Measurements from ENCODE around the gene RAPGEF4.

The RAPGEF4 gene

DNA sequence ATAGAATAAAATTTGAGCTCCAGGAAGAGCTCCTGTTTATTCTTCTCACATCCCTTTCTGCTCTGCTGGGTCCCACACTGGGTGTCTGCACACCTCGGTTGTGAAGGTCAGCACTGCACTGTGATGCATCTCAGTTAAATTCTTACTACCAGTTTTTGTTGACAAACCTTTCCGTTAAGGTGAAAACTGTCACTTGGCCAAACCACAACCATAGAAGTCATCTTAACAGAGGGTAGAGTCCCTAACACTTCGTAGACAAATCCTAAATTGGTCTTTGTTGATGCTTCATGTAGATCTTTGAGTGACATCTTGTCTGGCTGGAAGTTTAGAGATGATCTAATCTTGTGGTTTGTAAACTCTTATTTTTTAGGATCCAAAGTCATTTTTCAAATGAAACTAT lies 172.6 kb downstream of the RAPGEF4 start:
- DNase-seq (ENCODE audit: low spot score) = no peak
- in situ Hi-C loops (cut with MboI; ENCODE audit: low pct_unique_long_range_greater_than_20kb, low sequenced_read_pairs, unreplicated experiment) = no loop called here
- TF ChIP-seq, protein P1, sequence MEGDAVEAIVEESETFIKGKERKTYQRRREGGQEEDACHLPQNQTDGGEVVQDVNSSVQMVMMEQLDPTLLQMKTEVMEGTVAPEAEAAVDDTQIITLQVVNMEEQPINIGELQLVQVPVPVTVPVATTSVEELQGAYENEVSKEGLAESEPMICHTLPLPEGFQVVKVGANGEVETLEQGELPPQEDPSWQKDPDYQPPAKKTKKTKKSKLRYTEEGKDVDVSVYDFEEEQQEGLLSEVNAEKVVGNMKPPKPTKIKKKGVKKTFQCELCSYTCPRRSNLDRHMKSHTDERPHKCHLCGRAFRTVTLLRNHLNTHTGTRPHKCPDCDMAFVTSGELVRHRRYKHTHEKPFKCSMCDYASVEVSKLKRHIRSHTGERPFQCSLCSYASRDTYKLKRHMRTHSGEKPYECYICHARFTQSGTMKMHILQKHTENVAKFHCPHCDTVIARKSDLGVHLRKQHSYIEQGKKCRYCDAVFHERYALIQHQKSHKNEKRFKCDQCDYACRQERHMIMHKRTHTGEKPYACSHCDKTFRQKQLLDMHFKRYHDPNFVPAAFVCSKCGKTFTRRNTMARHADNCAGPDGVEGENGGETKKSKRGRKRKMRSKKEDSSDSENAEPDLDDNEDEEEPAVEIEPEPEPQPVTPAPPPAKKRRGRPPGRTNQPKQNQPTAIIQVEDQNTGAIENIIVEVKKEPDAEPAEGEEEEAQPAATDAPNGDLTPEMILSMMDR (IDR thresholded peaks at IDR 0.05; ENCODE audit: extremely low read depth, insufficient read depth, missing control alignments) = no peak

DNA sequence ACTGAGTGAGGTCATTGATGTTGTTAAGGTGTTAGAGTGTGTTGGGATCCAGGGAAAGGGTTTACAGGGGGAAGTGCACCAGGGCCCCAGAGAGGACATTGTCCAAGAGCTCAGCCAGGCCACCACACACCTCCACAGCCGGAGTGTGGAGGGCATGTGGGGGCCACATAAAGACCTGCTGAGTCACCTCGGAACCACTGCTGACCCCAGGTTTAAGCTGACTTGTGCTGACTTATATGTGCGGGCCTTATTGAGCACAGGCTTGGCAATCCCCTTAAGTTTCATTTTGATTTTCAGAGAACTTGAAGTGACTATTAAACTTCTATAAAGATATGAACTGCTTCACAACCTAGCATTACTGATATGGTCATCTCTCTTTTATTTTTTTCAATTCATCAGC lies 173.8 kb downstream of the RAPGEF4 start:
- in situ Hi-C loops (cut with MboI; ENCODE audit: low pct_unique_long_range_greater_than_20kb, low sequenced_read_pairs, unreplicated experiment) = no loop called here
- TF ChIP-seq, protein P1 (IDR thresholded peaks at IDR 0.05; ENCODE audit: extremely low read depth, insufficient read depth, missing control alignments) = no peak
- DNase-seq (ENCODE audit: low spot score) = peak; percentile 18

DNA sequence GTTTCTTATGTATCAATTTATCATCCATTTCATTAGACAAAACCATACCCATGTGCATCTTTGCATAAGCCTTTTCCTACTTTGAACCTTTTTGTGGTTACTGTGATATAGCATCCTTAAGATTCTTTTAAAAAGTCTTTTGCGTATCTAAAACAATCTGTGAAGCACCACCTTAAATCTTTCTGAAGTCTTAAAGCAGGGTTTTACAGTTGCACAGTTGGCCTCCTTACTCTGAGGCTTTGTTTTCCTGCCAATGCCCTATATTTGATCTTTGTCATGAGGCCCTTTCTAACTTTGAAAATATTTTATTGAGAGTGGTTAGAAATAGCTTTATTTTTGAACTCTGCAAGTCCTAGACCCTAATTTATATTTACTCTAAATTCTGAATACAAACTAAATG lies 176.6 kb downstream of the RAPGEF4 start:
- TF ChIP-seq, protein P1 (IDR thresholded peaks at IDR 0.05; ENCODE audit: extremely low read depth, insufficient read depth, missing control alignments) = no peak
- no peak for DNase-seq (ENCODE audit: low spot score)
- in situ Hi-C loops (cut with MboI; ENCODE audit: low pct_unique_long_range_greater_than_20kb, low sequenced_read_pairs, unreplicated experiment) = no loop called here

DNA sequence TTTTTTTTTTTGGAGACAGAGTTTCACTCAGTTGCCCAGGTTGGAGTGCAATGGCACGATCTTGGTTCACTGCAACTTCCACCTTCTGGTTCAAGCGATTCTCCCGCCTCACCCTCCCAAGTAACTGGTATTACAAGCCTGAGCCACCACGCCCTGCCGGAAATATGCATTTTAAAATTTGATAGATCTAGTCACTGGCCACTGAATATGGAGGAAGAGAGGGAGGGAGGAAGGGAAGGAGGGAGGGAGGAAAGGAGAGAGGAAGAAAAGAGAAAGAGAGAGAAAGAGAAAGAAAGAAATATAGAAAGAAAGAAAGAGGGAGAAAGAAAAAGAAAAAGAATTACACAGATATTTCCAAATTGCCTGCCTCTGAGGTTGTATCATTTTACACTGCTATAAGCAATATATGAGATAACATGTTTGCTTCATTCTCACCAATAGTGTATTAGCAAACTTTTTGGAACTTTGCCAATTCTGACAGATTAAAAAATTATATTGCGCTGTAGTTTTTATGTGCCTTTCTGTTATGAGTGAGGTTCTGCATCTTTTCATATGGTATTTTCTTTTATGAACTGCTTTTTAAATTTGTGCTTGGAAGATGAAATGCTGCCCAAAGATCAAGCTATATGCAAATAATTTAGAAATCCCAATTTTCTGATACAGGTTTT lies 178.8 kb downstream of the RAPGEF4 start:
- no peak for DNase-seq (ENCODE audit: low spot score)
- in situ Hi-C loops (cut with MboI; ENCODE audit: low pct_unique_long_range_greater_than_20kb, low sequenced_read_pairs, unreplicated experiment) = no loop called here
- TF ChIP-seq, protein P1 (IDR thresholded peaks at IDR 0.05; ENCODE audit: extremely low read depth, insufficient read depth, missing control alignments) = no peak

DNA sequence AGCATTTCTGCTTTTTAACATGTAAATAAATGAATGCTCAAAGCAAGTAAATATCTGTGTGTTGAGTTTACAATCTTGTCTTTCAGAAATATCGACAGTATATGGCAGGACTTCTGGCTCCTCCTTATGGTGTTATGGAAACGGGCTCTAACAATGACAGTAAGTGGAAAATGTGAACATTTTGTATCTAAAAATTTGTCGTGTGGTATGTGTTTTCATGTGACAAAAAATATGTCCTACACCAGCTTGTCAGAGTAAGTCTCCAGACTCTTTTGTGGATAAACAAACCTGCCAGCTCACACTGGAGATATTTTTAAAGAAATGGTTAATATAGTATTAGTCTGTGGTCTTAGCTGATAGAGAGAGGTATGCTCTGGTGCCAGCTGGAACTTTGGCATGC lies 182.1 kb downstream of the RAPGEF4 start:
- TF ChIP-seq, protein P1 (IDR thresholded peaks at IDR 0.05; ENCODE audit: extremely low read depth, insufficient read depth, missing control alignments) = no peak
- no peak for DNase-seq (ENCODE audit: low spot score)
- in situ Hi-C loops (cut with MboI; ENCODE audit: low pct_unique_long_range_greater_than_20kb, low sequenced_read_pairs, unreplicated experiment) = no loop called here

DNA sequence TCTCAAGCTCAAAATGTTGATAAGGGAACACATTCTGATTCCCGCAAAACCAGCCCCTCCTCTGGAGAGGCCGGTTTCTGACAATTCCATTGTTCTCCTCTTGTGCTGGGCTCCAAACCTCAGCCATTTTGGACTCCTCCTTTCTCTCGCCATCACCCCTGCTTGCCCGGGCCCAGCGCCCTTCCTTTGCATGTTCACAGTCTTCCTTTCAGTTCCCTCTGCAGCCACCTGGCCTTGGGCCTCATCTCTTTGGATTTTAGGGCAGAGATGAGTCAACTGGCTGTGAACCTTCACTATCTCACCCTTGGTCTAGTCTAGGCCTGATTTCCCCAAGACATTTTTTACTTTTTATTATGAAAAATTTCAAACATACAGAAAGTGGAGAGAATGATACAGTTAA lies 184.1 kb downstream of the RAPGEF4 start:
- in situ Hi-C loops (cut with MboI; ENCODE audit: low pct_unique_long_range_greater_than_20kb, low sequenced_read_pairs, unreplicated experiment) = no loop called here
- DNase-seq (ENCODE audit: low spot score) = no peak
- TF ChIP-seq, protein P1 (IDR thresholded peaks at IDR 0.05; ENCODE audit: extremely low read depth, insufficient read depth, missing control alignments) = no peak
